ENCODE measurements around the gene DENND6B.

Gene DENND6B

GRCh38 chr22:50361222-50361621 is 34.4 kb upstream of the DENND6B start:
- H3K9me3 ChIP-seq (ENCODE audit: insufficient read depth, low read length): no peaks in the 10 kb centered on the region

GRCh38 chr22:50360578-50360977 is 33.8 kb upstream of the DENND6B start:
- Histone ChIP-seq H3K36me3 (replicated peaks; ENCODE audit: low read depth, low read length) (peaks cover 2% of the 10 kb centered on the region), H4K20me1 (ENCODE audit: insufficient read depth, low read length) (peaks cover 4% of the 10 kb centered on the region; the same call in 1 of the 2 replicates), H3K27me3 (ENCODE audit: low read depth, low read length) (no peaks in the 10 kb centered on the region), H3K9ac (ENCODE audit: low read length) (no peak overlapping the region), H3K4me2 (ENCODE audit: low read length) (no peak overlapping the region), H2AFZ (ENCODE audit: low read depth, low read length) (no peak overlapping the region), H3K27ac (ENCODE audit: low read length) (no peak overlapping the region), H3K9me3 (ENCODE audit: insufficient read depth, low read length) (no peaks in the 10 kb centered on the region), H3K4me1 (ENCODE audit: low read length) (no peaks in the 10 kb centered on the region), H3K79me2 (ENCODE audit: low read length) (peaks cover 54% of the 10 kb centered on the region), H3K4me3 (ENCODE audit: low read length) (no peak overlapping the region)
- TF ChIP-seq CTCF (IDR thresholded peaks at IDR 0.05; ENCODE audit: low read depth, low read length) (no peak), EZH2phosphoT487 (IDR thresholded peaks at IDR 0.05; ENCODE audit: low read depth) (no peak)

More at GRCh38 chr22:50361222-50361621, 34.4 kb upstream of the DENND6B start:
- peaks cover 59% of the 10 kb centered on the region for H3K79me2 ChIP-seq (ENCODE audit: low read length)
- no peak overlapping the region for H3K4me3 ChIP-seq (ENCODE audit: low read length)
- no peak overlapping the region for H2AFZ ChIP-seq (ENCODE audit: low read depth, low read length)
- H3K27me3 ChIP-seq (ENCODE audit: low read depth, low read length): no peaks in the 10 kb centered on the region
- TF ChIP-seq CTCF (IDR thresholded peaks at IDR 0.05; ENCODE audit: low read depth, low read length) (no peak), EZH2phosphoT487 (IDR thresholded peaks at IDR 0.05; ENCODE audit: low read depth) (no peak)
- H3K9ac ChIP-seq (ENCODE audit: low read length): no peak overlapping the region
- H3K4me1 ChIP-seq (ENCODE audit: low read length): no peaks in the 10 kb centered on the region
- peaks cover 2% of the 10 kb centered on the region for H3K36me3 ChIP-seq (replicated peaks; ENCODE audit: low read depth, low read length)
- H3K4me2 ChIP-seq (ENCODE audit: low read length): no peak overlapping the region
- no peak overlapping the region for H3K27ac ChIP-seq (ENCODE audit: low read length)
- peaks cover 4% of the 10 kb centered on the region; the same call in 1 of the 2 replicates for H4K20me1 ChIP-seq (ENCODE audit: insufficient read depth, low read length)

- TF ChIP-seq CTCF (IDR thresholded peaks at IDR 0.05; ENCODE audit: low read depth, low read length) (no peak), EZH2phosphoT487 (IDR thresholded peaks at IDR 0.05; ENCODE audit: low read depth) (no peak)
- H3K27ac ChIP-seq (ENCODE audit: low read length): no peak overlapping the region
- no peak overlapping the region for H3K4me2 ChIP-seq (ENCODE audit: low read length)
- H3K79me2 ChIP-seq (ENCODE audit: low read length): peaks cover 42% of the 10 kb centered on the region
- no peaks in the 10 kb centered on the region for H3K4me1 ChIP-seq (ENCODE audit: low read length)
- peaks cover 2% of the 10 kb centered on the region for H3K36me3 ChIP-seq (replicated peaks; ENCODE audit: low read depth, low read length)
- no peak overlapping the region for H3K4me3 ChIP-seq (ENCODE audit: low read length)
- no peak overlapping the region for H3K9ac ChIP-seq (ENCODE audit: low read length)
- H2AFZ ChIP-seq (ENCODE audit: low read depth, low read length): no peak overlapping the region
- H3K9me3 ChIP-seq (ENCODE audit: insufficient read depth, low read length): no peaks in the 10 kb centered on the region
- no peaks in the 10 kb centered on the region for H3K27me3 ChIP-seq (ENCODE audit: low read depth, low read length)
- H4K20me1 ChIP-seq (ENCODE audit: insufficient read depth, low read length): peaks cover 4% of the 10 kb centered on the region; the same call in 1 of the 2 replicates
Measured at GRCh38 chr22:50357756-50358155, 30.9 kb upstream of the DENND6B start.

GRCh38 chr22:50357222-50357621 is 30.4 kb upstream of the DENND6B start:
- H4K20me1 ChIP-seq (ENCODE audit: insufficient read depth, low read length): peaks cover 4% of the 10 kb centered on the region; the same call in 1 of the 2 replicates

More at GRCh38 chr22:50357222-50357621, 30.4 kb upstream of the DENND6B start:
- H3K36me3 ChIP-seq (replicated peaks; ENCODE audit: low read depth, low read length): peaks cover 2% of the 10 kb centered on the region
- H3K79me2 ChIP-seq (ENCODE audit: low read length): peaks cover 37% of the 10 kb centered on the region
- no peak overlapping the region for H3K4me3 ChIP-seq (ENCODE audit: low read length)
- no peak for TF ChIP-seq CTCF (IDR thresholded peaks at IDR 0.05; ENCODE audit: low read depth, low read length)
- no peak for TF ChIP-seq EZH2phosphoT487 (IDR thresholded peaks at IDR 0.05; ENCODE audit: low read depth)
- no peak overlapping the region for H3K9ac ChIP-seq (ENCODE audit: low read length)
- no peaks in the 10 kb centered on the region for H3K9me3 ChIP-seq (ENCODE audit: insufficient read depth, low read length)
- H2AFZ ChIP-seq (ENCODE audit: low read depth, low read length): no peak overlapping the region
- no peaks in the 10 kb centered on the region for H3K4me1 ChIP-seq (ENCODE audit: low read length)
- H3K27ac ChIP-seq (ENCODE audit: low read length): no peak overlapping the region
- H3K4me2 ChIP-seq (ENCODE audit: low read length): no peak overlapping the region
- H3K27me3 ChIP-seq (ENCODE audit: low read depth, low read length): no peaks in the 10 kb centered on the region
